Trophoblast cell (in vitro differentiated cells and primary cell): Measurements from ENCODE around the gene CSMD2.

ENCODE experiments used
- DNase-seq, 2 donors: peaks; one replicate each; pipeline ENCODE4 v3.0.0-alpha.2; 2016
- H2AFZ ChIP-seq: 2 replicates; pipeline ENCODE4 v1.6.1; 2013; ENCODE audit warnings: low read length, moderate library complexity, mild to moderate bottlenecking; ENCODE audit not compliant: insufficient read depth, poor library complexity
- H2AK5ac ChIP-seq: 2 replicates; pipeline ENCODE4 v1.6.1; 2013; ENCODE audit warnings: mild to moderate bottlenecking, low read length
- H2BK120ac ChIP-seq: 2 replicates; pipeline ENCODE4 v1.6.1; 2013; ENCODE audit warnings: low read length, mild to moderate bottlenecking, moderate library complexity; ENCODE audit not compliant: insufficient read depth, poor library complexity
- H2BK12ac ChIP-seq: 2 replicates; pipeline ENCODE4 v1.6.1; 2013; ENCODE audit warnings: mild to moderate bottlenecking, low read length, moderate library complexity
- H2BK5ac ChIP-seq: 2 replicates; pipeline ENCODE4 v1.6.1; 2013; ENCODE audit warnings: low read length, low read depth, moderate library complexity, mild to moderate bottlenecking; ENCODE audit not compliant: poor library complexity
- H3K14ac ChIP-seq: 2 replicates; pipeline ENCODE4 v1.6.1; 2013; ENCODE audit warnings: mild to moderate bottlenecking, low read length
- H3K18ac ChIP-seq: 2 replicates; pipeline ENCODE4 v1.6.1; 2013; ENCODE audit warnings: mild to moderate bottlenecking, low read length
- H3K23ac ChIP-seq: 2 replicates; pipeline ENCODE4 v1.6.1; 2013; ENCODE audit warnings: low read length
- H3K27ac ChIP-seq: 2 replicates; pipeline ENCODE4 v1.5.1; 2013; ENCODE audit warnings: low read depth, mild to moderate bottlenecking, inconsistent platforms, low read length, moderate library complexity
- H3K27me3 ChIP-seq: 2 replicates; pipeline ENCODE4 v1.6.1; 2013; ENCODE audit warnings: inconsistent platforms, mild to moderate bottlenecking, low read length, moderate library complexity; ENCODE audit not compliant: insufficient read depth
- H3K36me3 ChIP-seq, 2 experiments: 1 replicate in 1 of 2; 2 replicates in 1 of 2; pipeline ENCODE4 v1.6.1; 2013; ENCODE audit warnings: low read length in 2 of 2, mild to moderate bottlenecking in 2 of 2, moderate library complexity in 1 of 2; ENCODE audit not compliant: insufficient read depth in 2 of 2, control insufficient read depth in 1 of 2
- H3K4ac ChIP-seq: 2 replicates; pipeline ENCODE4 v1.6.1; 2013; ENCODE audit warnings: low read depth, mild to moderate bottlenecking, low read length, moderate library complexity
- H3K4me1 ChIP-seq, 2 experiments: 1 replicate in 1 of 2; 2 replicates in 1 of 2; pipeline ENCODE4 v1.6.1; 2013; ENCODE audit warnings: low read length in 2 of 2, mild to moderate bottlenecking in 2 of 2, moderate library complexity in 1 of 2; ENCODE audit not compliant: insufficient read depth in 2 of 2, control insufficient read depth in 1 of 2
- H3K4me2 ChIP-seq: 2 replicates; pipeline ENCODE4 v1.6.1; 2013; ENCODE audit warnings: inconsistent platforms, mild to moderate bottlenecking, low read length, moderate library complexity
- H3K4me3 ChIP-seq: 2 replicates; pipeline ENCODE4 v1.5.1; 2013; ENCODE audit warnings: mild to moderate bottlenecking, low read depth, low read length, inconsistent platforms
- H3K79me1 ChIP-seq: one replicate; pipeline ENCODE4 v1.6.1; 2013; ENCODE audit warnings: low read length
- H3K79me2 ChIP-seq: 2 replicates; pipeline ENCODE4 v1.6.1; 2013; ENCODE audit warnings: low read length, mild to moderate bottlenecking; ENCODE audit not compliant: control insufficient read depth, insufficient read depth, poor library complexity
- H3K9ac ChIP-seq: 2 replicates; pipeline ENCODE4 v1.6.1; 2013; ENCODE audit warnings: mild to moderate bottlenecking, low read length
- H3K9me3 ChIP-seq: 2 replicates; pipeline ENCODE4 v1.6.1; 2013; ENCODE audit warnings: low read depth, mild to moderate bottlenecking, control low read depth, inconsistent platforms, low read length; ENCODE audit not compliant: insufficient read depth
- H4K12ac ChIP-seq: 2 replicates; pipeline ENCODE4 v1.6.1; 2013; ENCODE audit warnings: low read depth, mild to moderate bottlenecking, low read length, moderate library complexity
- H4K8ac ChIP-seq: 2 replicates; pipeline ENCODE4 v1.6.1; 2013; ENCODE audit warnings: low read depth, mild to moderate bottlenecking, low read length, moderate library complexity
- H4K91ac ChIP-seq: one replicate; pipeline ENCODE4 v1.6.1; 2013; ENCODE audit warnings: low read depth, mild to moderate bottlenecking, low read length, moderate library complexity
- WGBS: extraction: QIAGEN DNeasy Blood & Tissue Kit; methylation state at CpG from one replicate; pipeline ENCODE4 v1.1.7; 2013; ENCODE audit warnings: missing lambda C conversion rate; ENCODE audit not compliant: insufficient read length, insufficient coverage; ENCODE audit errors: extremely low coverage; 5-methylcytosine and 5-hydroxymethylcytosine counted together

CSMD2 gene

GRCh38 chr1:33468531-33468930, 696.5 kb downstream of the CSMD2 start:
- Histone ChIP-seq H3K4ac (no peak overlapping the region), H3K36me3 (no peaks in the 10 kb centered on the region), H3K4me1 (peaks cover 0 to 8% of the 10 kb centered on the region in 2 experiments), H3K27ac (no peak overlapping the region), H3K9me3 (no peaks in the 10 kb centered on the region), H3K79me2 (no peaks in the 10 kb centered on the region), H3K18ac (no peak overlapping the region), H3K14ac (no peak overlapping the region), H2BK120ac (no peak overlapping the region), H2AK5ac (no peak overlapping the region), H3K27me3 (no peaks in the 10 kb centered on the region), H2BK5ac (no peak overlapping the region), H2AFZ (no peak overlapping the region), H3K79me1 (peaks cover 3% of the 10 kb centered on the region), H4K91ac (no peak overlapping the region), H3K23ac (no peak overlapping the region), H3K4me2 (no peak overlapping the region), H4K12ac (no peak overlapping the region), H3K4me3 (no peak overlapping the region), H3K9ac (no peak overlapping the region), H2BK12ac (no peak overlapping the region), H4K8ac (no peak overlapping the region)
- no peak for DNase-seq
- WGBS, result no CpG with 5 or more reads among the region's 4 CpGs

DNA sequence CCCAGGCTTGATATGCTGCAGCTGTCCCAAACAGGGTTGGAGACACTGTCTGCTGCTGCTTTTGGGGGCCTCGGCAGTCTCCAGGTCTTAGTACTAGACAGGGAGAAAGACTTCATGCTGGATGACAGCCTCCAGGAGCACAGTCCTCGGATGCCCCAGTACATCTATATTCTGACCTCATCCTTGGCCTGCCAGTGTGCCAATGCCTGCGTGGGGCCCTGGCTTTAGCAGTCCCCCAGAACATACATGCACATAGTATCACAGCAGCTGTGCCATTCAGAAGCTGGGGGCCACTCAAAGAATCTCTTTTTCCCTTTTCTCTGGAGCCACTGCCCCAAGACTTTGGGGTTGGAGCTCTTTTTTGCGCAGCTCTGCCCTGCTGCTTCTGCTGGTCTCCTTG, 697.0 kb downstream of the CSMD2 start:
- Histone ChIP-seq H4K91ac (no peak overlapping the region), H3K4me1 (peaks cover 0 to 4% of the 10 kb centered on the region in 2 experiments), H3K14ac (no peak overlapping the region), H3K9me3 (no peaks in the 10 kb centered on the region), H3K27ac (no peak overlapping the region), H3K9ac (no peak overlapping the region), H3K79me1 (peaks cover 3% of the 10 kb centered on the region), H2BK120ac (no peak overlapping the region), H3K79me2 (no peaks in the 10 kb centered on the region), H3K18ac (no peak overlapping the region), H4K8ac (no peak overlapping the region), H3K4me3 (no peak overlapping the region), H2AFZ (no peak overlapping the region), H2BK5ac (no peak overlapping the region), H3K23ac (no peak overlapping the region), H2BK12ac (no peak overlapping the region), H3K4ac (no peak overlapping the region), H3K36me3 (no peaks in the 10 kb centered on the region), H3K4me2 (no peak overlapping the region), H3K27me3 (no peaks in the 10 kb centered on the region), H2AK5ac (no peak overlapping the region), H4K12ac (no peak overlapping the region)
- no CpG with 5 or more reads among the region's 4 CpGs for WGBS
- DNase-seq, result no peak

GRCh38 chr1:33466159-33466558, 698.9 kb downstream of the CSMD2 start:
- Histone ChIP-seq H3K36me3 (no peaks in the 10 kb centered on the region), H3K18ac (no peak overlapping the region), H3K9me3 (no peaks in the 10 kb centered on the region), H2BK120ac (no peak overlapping the region), H3K27ac (no peak overlapping the region), H4K8ac (no peak overlapping the region), H3K4me2 (no peak overlapping the region), H2AK5ac (no peak overlapping the region), H3K79me2 (no peaks in the 10 kb centered on the region), H3K79me1 (no peaks in the 10 kb centered on the region), H3K14ac (no peak overlapping the region), H2BK12ac (no peak overlapping the region), H3K23ac (no peak overlapping the region), H3K4me1 (no peaks in the 10 kb centered on the region), H4K91ac (no peak overlapping the region), H3K4ac (no peak overlapping the region), H2BK5ac (no peak overlapping the region), H3K4me3 (no peak overlapping the region), H2AFZ (no peak overlapping the region), H3K9ac (no peak overlapping the region), H4K12ac (no peak overlapping the region), H3K27me3 (no peaks in the 10 kb centered on the region)
- DNase-seq, result no peak
- WGBS, result no CpG with 5 or more reads among the region's 6 CpGs

DNA sequence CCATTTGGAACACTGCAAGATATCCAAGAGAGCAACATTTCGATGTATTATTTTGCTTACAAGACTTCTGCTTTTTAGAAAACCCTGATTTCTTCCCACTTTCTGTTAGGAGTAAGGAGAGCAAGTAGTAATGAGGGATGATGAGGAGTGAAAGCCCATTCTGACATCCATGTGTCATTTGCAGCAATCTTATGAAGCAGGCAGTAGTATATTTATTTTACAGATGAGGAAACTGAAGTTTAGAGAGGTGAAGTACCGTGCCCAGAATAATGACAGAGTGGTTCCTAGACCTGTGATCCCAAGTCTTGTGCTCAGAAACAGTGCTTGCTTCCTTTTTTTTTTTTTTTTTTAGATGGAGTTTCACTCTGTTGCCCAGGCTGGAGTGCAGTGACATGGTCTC, 699.7 kb downstream of the CSMD2 start:
- Histone ChIP-seq H3K9ac (no peak overlapping the region), H4K91ac (no peak overlapping the region), H3K4me1 (no peaks in the 10 kb centered on the region), H3K27ac (no peak overlapping the region), H2BK120ac (no peak overlapping the region), H2AFZ (no peak overlapping the region), H3K79me2 (no peaks in the 10 kb centered on the region), H3K79me1 (no peaks in the 10 kb centered on the region), H3K9me3 (no peaks in the 10 kb centered on the region), H2BK12ac (no peak overlapping the region), H3K18ac (no peak overlapping the region), H3K14ac (no peak overlapping the region), H4K12ac (no peak overlapping the region), H3K4me3 (no peak overlapping the region), H3K23ac (no peak overlapping the region), H3K27me3 (no peaks in the 10 kb centered on the region), H2BK5ac (no peak overlapping the region), H3K4me2 (no peak overlapping the region), H3K36me3 (no peaks in the 10 kb centered on the region), H3K4ac (no peak overlapping the region), H2AK5ac (no peak overlapping the region), H4K8ac (no peak overlapping the region)
- no CpG with 5 or more reads among the region's 2 CpGs for WGBS
- no peak for DNase-seq
